ENCODE results near the gene SLC35F6. TPM values are rescaled to one million over a fixed set of nuclear protein-coding genes. Genes with fewer than 3 reads are reported as not detected.
"Not testable (repeated sequence)": the region's sequence is repeated elsewhere in the genome, so short reads cannot be mapped to it uniquely, and the experiment has no call there.

Gene SLC35F6
- total RNA-seq, 2 experiments from 2014 or later: 8.3 to 10.3 TPM

DNA sequence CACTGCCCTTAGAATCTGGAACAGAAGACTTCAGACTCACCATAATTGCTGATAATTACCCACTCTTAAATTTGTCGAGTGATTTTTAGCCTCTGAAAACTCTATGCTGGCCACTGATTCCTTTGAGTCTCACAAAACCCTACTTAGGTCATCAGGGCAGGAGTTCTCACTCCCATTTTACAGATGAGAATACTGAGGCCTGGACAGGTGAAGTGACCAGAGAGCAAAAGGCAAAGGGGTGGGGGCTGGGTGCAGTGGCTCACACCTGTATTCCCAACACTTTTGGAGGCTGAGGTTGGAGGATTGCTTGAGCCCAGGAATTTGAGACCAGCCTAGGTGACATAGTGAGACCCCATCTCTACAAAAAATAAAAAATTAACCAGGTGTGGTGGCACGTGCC is 34.8 kb upstream of the SLC35F6 start:
- ChIA-PET CTCF (no interaction called here), POLR2A (no interaction called here)

DNA sequence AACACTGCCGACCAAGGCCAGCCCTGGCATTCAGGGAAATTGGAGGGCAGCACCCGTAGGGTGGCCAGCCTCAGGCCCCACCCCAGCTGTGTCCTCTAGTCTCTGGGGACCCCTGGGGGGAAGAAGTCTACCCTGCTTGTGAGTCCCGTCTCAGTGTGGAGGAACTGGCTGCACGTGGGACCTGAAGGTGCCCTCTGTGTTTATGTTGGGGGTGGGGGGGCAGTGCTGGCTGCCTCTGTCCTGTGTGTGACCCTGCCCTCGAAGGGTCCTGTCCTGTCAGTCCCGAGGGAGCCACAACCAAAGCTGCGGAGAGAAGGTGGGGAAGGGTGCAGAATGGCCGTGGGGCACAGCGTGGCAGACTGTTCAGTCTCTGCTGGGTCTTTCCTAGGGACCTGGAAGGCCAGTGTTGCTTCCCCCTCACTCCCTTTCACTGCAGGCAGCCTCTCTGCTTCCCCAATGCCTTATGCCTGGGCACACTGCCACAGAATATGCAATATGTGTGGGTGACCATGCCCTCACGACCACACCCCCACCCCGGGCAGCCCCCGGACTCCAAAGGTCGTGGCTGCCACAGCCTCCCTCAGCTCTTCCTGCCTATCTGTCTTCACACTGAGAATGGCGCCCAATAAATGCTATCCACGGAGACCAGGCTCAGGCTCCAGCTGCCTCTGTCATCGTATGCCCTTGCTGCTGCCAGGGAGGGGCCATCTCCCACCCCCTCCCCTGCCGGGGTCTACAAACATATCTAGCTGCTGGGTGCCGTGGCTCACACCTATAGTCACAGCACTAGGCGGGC is 33.3 kb upstream of the SLC35F6 start:
- ChIA-PET POLR2A (no interaction called here), CTCF (no interaction called here)

DNA sequence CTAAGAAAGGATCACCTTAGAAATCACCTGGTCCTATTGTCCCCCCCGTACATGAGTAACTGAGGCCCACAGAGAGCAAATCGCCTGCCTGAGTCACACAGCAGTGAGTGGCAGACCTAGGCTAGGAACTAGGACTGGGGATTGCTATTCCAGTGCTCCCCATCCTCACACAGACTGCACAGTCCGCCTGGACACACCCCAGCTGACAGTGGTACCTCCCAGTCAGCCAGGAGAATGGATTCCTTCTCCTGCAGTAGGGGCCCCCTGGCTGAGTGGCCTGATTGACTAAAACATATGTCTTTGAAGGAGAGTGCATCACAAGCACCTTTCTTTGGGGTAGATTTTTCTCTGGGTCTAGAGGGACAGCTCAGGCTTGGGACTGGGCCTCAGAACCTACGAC is 32.4 kb upstream of the SLC35F6 start:
- CTCF ChIA-PET: no interaction called here
- POLR2A ChIA-PET: no interaction called here

DNA sequence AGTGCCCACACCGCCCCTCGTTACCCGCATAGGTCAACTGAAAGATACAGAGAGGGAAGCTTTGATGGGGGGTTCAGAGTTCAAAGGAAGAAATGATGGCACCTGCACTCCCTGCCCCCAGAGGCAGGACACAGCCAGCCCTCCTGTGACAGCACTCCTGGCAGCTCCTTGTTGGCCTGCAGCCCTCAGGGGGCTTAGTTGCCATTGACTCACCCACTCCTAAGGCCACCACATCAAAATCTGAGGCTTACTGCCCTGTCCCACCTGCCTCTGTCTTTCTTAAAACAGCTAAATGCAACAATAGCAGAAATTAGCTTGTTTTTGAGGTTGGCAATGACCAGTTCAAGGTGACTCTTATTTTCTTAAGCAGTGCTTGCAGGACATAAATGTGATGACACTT is 31.6 kb upstream of the SLC35F6 start:
- ChIA-PET POLR2A (no interaction called here), CTCF (no interaction called here)

DNA sequence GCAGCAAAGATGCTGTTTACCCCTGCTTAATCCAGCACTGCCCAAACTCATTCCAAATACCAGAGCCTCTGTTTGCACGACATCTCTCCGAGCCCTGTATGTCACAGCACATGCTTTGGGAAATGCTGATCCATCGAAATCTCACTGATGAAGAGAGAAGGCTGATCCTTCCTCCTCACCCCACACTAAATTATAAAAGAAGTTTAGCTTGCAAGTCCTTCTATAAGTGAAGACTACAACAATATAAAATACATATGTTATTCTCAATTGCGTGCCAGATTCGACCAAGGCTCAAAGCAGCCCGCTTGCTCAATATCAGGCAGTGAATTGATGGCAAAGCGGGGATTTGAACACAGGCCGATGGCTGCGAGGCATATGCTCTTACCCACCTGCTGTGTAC is 30.7 kb upstream of the SLC35F6 start:
- POLR2A ChIA-PET: no interaction called here
- CTCF ChIA-PET: interaction anchor here (0.6 kb wide), 1 partner anchor 40 kb away, joined by 3 read pairs; no protein-coding TSS in a partner anchor

DNA sequence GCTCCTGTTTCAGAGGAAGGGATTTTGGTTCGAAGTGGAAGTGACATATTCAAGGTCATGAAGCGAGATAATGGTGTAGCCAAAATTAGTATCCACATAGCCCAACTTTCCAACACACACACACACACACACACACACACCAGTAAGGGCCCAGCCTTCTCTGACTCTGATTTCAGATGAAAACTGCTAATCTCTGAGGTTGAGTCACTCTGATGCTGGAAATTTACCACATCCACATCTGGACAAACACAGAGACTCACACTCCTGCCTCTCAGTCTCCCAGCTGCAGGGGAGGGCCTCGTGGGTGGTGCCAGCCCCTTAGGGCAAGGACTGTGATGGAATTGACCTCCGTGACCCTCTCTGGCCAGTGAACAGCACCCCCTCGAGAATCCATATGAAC is 29.0 kb upstream of the SLC35F6 start:
- POLR2A ChIA-PET: no interaction called here
- CTCF ChIA-PET: interaction anchor here (0.6 kb wide), 1 partner anchor 744 kb away, joined by 3 read pairs; no protein-coding TSS in a partner anchor

DNA sequence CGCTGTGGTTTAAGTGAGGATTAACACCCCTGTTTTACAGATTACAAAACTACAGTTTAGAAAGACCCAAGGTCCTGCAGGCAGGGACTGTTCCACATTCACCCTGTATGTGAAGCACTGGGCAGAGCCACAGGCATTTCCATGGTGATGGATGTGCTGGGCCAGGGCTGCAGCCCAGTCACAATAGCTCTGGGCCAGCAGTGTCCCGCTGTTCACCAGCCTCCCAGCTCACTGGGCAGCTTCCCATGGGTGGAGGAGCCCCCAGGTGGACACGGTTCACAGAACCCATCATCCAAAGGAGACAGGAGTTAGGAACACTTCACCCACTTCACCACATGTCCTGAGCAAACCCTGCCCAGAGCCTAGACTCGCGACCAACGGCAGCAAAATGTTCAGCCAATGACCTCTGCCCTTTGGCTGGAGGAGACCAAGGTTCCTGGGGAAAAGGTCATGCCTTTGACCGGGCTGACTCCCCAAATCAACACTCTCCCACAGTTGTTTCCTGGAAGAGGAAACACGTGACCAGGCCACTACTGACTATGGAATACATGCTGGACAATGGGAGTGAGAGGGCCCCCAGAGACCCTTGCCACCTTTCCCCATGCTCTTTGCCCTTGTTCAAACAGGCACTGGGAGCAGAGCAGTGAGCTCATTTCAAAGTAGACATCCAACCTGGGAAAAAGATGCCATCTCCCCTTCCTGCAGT is 28.0 kb upstream of the SLC35F6 start:
- ChIA-PET CTCF (no interaction called here), POLR2A (no interaction called here)

DNA sequence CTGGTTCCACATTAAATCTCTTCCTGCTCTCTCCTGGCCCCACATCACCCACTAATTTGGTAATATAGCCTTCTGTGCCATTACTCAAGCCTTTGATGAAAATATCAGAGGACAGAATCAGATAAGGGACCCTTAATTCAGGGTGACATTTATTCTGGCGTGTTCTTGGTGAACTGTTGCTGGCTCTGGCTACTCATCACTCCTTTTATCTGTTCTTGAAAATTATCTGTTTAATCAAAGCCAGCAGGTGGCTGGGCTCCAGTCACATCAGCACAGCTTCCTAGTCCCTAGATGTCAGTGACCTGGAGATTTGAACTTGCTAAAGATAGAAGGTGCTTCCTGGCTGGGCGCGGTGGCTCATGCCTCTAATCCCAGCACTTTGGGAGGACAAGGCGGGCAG is 26.9 kb upstream of the SLC35F6 start:
- CTCF ChIA-PET: no interaction called here
- POLR2A ChIA-PET: no interaction called here

DNA sequence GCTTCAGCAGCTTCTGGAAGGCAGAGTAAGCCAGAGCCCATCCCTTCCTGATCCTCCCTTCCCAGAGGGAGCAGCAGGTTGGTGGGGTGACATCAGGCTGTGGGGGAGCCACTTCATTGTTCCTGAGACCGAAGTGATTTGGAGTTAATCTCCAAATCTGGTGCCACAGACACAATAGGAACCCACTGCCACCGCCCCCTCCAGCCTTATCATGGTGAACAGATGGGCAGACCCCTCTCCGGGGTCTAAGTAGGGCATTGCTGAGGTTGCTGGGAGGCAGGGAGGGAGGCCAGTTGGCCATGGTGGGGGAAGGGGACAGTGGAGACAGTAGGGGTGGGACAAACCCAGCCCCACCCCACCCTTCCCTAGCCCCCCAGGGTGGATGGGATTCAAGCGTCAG is 25.6 kb upstream of the SLC35F6 start:
- POLR2A ChIA-PET: no interaction called here
- CTCF ChIA-PET: no interaction called here

DNA sequence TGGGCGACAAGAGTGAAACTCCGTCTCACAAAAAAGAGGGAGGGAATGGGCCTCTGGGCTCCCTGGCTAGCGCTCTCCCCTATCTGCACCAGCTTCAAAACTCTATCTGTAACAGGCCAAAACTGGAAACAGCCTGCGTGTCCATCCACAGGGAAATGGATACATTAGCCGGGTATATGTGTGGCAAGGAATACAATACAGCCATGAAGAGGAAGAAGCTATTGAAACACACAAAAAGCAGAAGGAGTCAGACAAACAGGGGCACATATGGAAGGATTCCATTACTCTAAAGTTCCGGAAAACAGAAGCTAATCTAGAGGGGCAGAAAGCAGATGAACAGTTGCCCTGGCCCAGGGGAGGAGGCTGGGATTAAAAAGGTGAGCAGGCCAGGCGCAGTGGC is 24.6 kb upstream of the SLC35F6 start:
- POLR2A ChIA-PET: no interaction called here
- CTCF ChIA-PET: interaction anchor here (1.2 kb wide), 1 partner anchor 162 kb away, joined by 3 read pairs; no protein-coding TSS in a partner anchor

DNA sequence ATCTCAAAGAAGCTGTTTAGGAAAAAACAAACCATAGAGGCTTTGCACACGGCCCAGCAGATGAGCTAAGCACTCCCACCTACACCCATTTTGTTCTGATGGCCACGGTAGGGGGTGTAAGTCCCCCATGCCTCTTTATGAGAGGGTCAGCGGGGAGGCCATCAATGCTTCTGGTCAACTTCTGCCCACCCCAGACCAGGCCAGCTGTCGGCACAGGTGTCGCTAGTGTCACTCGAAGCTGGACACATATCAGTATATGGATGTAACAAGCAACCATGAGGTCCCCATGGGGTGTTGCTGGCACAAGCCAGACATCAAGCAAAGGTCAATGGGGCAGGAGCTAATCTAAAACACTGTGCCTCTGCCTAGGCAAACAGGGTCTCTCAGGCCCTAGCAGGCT is 23.7 kb upstream of the SLC35F6 start:
- ChIA-PET CTCF (no interaction called here), POLR2A (no interaction called here)

DNA sequence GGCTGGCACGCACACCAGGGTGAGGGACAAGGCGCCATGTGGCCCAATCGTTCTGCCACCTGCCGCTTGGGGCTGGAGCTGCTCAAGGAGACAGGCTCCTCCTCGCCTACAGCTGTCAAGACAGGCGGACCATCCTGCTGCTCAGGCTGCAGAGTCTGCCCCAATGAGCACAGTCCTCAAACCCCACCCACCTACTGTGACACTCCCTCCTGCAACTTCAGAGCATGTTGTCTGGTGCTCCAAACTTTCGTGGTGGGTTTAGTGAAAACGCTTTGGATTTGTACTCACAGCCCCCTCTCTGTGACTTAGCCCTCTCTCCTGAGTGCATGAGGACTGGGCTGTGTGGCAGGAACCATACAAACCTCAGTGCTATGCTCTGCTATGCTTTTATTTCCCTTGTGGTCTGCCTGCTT is 23.2 kb upstream of the SLC35F6 start:
- POLR2A ChIA-PET: no interaction called here
- CTCF ChIA-PET: no interaction called here

DNA sequence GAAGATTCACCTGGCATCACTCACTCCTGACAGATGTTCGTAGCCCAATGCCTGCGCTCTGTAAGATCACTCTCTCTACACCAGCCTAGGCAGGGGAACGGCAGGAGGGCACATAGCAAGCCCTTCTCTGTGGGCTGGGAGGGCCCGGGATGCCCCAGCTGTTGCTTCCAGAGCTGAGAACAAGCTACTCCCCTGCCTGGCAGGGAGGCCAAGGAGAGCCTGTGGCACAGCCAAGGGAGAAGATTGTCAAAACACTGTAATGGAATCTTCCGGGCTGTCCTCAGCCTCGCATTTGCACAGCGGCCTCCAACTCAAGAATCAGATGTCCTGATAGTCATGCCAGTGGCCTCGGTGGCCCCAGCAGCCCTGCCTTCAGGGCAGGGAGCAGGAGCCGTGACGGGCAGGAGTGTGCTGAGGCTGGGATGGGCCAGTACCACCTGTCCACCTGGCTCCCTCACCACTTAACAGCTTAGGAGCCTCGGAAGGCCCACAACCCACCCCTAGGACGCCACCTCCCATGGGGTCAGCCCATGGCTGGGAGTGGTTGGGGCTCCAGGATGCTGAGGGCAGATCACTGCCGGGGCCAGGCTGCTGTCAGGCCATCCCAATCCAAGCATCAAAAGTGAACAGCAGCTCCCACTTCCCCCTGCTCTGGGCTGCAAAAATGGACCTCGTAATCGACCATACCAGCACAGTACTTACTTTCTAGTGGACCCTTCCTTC is 21.9 kb upstream of the SLC35F6 start:
- ChIA-PET CTCF (interaction anchor here (0.6 kb wide), 1 partner anchor 144 kb away, joined by 3 read pairs; no protein-coding TSS in a partner anchor), POLR2A (no interaction called here)

DNA sequence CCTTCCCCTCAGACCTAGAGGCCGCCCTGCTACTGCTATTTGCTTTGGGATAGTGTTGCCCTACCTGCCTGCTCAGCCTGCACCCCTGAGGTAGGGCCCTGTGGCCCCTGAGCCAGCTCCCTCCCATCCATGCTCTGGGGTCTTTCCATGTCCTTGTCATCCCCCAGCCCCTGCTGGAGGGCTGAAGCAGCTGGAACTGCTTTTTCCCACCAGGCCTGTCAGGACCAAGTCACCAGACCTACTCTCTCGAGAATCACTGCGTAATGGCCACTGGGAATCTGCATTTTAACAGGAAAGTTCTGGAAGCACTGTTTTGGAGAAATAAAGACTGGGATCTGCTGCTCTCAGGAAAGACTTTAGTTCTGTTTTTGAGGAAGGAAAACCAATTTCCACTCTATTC is 20.2 kb upstream of the SLC35F6 start:
- CTCF ChIA-PET: interaction anchor here (0.7 to 1.3 kb wide), 3 partner anchors 19 to 253 kb away, joined by 3 read pairs; no protein-coding TSS in a partner anchor
- POLR2A ChIA-PET: no interaction called here

DNA sequence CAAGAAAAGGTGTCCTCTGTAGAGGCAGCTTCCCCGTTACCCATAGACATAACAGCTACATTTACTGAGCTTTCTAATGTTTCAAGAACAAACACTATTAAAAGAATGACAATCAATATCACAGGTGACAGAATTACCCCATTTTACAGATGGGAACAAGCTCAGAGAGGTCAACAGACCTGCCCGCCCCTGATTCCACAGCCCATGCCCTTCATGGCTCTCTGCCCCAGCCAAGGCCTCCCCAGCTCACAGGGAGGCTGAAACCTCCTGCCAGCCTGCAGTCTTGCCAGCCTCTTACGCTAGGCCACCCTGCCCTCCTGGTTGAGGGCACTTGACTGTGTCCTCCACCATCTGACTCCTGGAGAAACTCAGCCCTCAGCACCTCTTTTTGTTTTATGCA is 19.1 kb upstream of the SLC35F6 start:
- POLR2A ChIA-PET: interaction anchor here (0.7 kb wide), 1 partner anchor 141 kb away, joined by 3 read pairs; no protein-coding TSS in a partner anchor
- CTCF ChIA-PET: interaction anchor here (0.9 to 4.7 kb wide), 6 partner anchors 18 to 154 kb away, joined by 3 to 19 read pairs (median 4); no protein-coding TSS in a partner anchor

DNA sequence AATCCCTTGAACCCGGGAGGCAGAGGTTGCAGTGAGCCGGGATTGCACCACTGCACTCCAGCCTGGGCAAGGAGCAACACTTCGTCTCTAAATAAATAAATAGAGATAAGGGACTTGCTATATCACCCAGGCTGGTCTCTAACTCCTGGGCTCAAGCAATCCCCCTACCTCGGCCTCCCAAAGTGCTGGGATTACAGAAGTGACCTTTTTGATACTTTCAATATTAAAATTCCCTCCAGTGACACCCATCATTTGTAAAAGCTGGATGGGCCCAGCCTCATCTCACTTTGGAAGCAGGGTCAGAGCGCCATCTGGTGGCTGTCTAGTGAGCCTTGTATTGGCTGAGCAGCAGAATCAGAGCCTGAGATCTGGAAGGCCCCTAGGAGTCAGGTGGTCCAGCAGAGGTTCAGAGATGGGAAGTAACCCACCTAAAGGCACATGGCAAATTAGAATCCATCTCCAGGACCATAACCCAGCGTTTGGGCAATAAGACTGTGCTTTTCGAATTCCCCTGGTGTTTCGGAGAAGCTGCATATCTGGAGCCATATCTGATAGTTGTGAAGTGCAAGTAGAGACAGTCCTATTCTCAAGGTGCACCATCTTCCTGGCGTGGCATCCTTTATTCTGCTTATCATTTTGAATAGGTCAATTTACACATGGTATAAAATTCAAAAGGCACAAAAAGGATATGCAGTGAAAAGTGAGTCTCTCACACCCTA is 18.3 kb upstream of the SLC35F6 start:
- ChIA-PET POLR2A (no interaction called here), CTCF (interaction anchor here (0.5 to 4.7 kb wide), 9 partner anchors 12 to 459 kb away, joined by 3 to 19 read pairs (median 3); partner anchors contain the start of gene KCNK3)

DNA sequence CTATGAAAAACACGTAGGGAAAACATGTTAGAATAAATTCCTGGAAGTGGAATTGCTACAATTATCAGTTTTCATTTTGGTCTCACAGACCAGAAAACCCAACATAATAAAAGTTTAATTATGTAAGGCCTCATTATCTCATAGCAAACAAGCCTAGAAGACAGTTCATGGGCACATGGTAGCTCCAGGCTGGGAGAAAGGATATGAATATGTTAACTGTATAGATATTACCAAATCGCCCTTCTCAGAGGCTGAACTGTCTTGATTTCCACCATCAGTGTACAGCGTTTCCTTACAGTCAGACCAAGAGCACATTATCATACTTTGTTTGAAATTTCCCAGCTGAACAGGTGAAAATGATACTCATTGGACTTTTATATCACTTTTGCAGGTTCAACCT is 17.1 kb upstream of the SLC35F6 start:
- CTCF ChIA-PET: interaction anchor here (1.5 to 4.7 kb wide), 3 partner anchors 141 to 169 kb away, joined by 4 to 19 read pairs (median 6); no protein-coding TSS in a partner anchor
- POLR2A ChIA-PET: no interaction called here

DNA sequence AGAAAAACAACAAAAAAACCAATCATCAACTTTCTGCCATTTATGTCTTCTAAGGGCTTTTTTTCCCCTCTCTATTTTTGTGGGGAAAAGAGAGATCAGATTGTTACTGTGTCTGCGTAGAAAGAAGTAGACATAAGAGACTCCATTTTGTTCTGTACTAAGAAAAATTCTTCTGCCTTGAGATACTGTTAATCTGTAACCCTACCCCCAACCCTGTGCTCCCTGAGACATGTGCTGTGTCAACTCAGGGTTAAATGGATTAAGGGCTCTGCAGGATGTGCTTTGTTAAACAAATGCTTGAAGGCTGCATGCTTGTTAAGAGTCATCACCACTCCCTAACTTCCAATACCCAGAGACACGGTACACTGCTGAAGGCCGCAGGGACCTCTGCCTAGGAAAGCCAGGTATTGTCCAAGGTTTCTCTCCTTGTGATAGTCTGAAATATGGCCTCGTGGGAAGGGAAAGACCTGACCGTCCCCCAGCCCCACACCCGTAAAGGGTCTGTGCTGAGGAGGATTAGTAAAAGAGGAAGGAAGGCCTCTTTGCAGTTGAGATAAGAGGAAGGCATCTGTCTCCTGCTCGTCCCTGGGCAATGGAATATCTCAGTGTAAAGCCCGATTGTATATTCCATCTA is 14.2 kb upstream of the SLC35F6 start:
- CTCF ChIA-PET, POLR2A ChIA-PET: not testable (repeated sequence)

DNA sequence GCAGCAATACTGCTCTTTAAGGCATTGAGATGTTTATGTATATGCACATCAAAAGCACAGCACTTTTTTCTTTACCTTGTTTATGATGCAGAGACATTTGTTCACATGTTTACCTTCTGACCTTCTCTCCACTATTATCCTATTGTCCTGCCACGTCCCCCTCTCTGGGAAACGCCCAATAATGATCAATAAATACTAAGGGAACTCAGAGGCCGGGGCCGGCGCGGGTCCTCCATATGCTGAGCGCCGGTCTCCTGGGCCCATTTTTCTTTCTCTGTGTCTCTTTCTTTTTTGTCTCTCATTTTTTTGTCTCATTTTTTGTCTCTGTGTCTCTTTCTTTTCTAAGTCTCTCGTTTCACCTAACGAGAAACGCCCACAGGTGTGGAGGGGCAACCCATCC is 13.6 kb upstream of the SLC35F6 start:
- POLR2A ChIA-PET, CTCF ChIA-PET: not testable (repeated sequence)
